GM10847 (cell line): ENCODE measurements around the gene TEAD4.

ENCODE experiments used
- POLR2A ChIP-seq: IDR thresholded peaks from 2 replicates; pipeline ENCODE4 v1.6.1; 2011; ENCODE audit not compliant: insufficient read length; ENCODE audit errors: extremely low read depth

The TEAD4 gene

DNA sequence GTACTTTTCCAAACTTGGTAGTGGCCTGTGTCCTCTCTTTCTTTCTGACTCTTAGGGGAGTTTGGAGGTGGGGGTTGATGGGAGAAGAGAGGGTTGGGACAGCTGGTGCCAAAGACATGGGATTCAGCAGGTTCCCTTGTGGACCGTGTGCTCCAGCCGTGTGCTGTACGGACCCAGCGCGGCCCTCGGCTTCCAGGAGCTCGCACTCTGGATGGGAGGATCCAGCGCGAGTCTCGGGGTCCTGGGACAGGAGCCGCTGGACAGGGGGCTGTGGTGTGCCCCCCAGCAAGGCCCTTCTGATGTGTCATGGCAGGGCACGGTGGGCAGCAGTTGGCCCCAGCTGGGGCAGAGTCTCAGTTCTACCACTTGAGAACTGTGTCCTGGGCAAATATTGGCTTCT lies 73.0 kb downstream of the TEAD4 start:
- TF ChIP-seq POLR2A, result no peak

DNA sequence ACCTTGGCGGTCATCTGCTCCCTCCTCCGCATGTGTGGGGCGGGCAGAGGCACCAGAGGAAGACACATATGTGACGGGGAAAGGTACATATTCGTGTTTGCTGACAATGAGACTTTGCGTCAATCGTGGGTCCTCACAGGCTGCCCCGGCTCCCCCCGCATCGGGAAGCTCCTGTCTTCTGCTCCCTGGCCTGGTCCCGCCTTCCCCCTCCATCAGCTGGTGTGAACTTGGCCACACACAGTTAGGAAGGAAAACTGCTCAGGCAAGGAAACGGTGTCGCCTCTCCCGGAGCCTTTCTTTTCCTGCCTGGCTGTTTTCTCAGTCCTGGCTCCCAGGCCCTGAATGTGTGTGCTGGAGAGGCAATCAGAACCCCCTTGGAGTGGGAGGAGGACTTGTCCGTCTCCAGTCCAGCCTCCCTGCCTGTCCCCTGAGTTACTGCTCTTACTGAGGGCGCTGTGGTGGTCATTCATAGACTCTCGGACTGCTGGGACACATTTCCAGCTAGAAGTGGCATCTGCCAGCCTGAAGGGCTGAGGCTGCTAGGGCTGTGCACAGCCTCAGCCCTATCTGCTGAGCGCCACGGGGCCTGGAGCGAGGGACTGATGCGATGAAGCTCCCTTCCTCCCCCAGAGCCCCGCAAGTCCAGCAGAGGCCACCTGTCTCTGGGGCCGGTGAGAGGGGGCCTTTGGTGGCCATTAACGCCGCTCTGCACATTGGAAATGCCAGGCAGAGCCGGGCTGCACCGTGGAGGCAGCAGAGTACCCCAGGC lies 73.8 kb downstream of the TEAD4 start:
- TF ChIP-seq POLR2A, result no peak

- TF ChIP-seq POLR2A, result no peak
These were observed 74.3 kb downstream of the TEAD4 start for GRCh38 chr12:3033539-3033867.

- TF ChIP-seq POLR2A, result no peak
These were observed 75.0 kb downstream of the TEAD4 start for GRCh38 chr12:3034067-3034750.

- TF ChIP-seq POLR2A, result no peak
These were observed 76.0 kb downstream of the TEAD4 start for GRCh38 chr12:3035171-3035570.

GRCh38 chr12:3035815-3036702 lies 76.9 kb downstream of the TEAD4 start:
- no peak for TF ChIP-seq POLR2A

DNA sequence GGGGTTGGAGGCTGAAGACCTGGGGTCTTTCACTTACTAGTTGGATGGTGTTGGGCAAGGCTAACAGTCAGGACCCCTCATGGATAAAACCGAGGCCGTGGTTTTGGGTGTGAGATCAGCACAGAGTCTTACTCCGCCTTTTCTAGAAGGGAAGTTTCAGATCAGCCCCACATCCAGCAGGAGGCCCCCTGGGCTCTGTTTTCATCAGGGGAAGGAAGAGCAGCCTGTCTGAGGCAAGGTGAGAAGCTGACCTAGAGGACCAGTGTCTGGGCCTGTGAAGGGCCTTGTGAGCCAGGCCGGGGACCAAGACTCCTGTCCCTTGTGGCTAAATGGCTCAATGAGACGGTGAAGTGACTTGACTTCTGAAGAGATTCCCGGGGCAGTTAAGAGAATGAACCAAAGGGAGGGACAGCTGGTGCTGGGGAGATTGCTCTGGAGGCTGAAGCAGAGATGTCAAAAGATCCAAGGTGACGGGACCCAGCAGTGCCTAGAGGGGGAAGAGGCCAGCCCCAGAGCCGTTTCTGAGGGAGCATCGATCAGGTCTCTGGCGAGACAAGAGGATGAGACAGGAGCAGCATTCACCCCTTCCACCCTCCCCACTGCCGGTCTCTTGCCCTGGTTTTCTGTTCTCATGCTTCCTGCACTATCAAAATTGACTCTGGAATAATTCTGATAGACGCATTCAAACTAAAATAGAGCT lies 77.9 kb downstream of the TEAD4 start:
- no peak for TF ChIP-seq POLR2A

GRCh38 chr12:3038166-3038565 lies 79.0 kb downstream of the TEAD4 start:
- no peak for TF ChIP-seq POLR2A

- TF ChIP-seq POLR2A, result no peak
These were observed 79.8 kb downstream of the TEAD4 start for GRCh38 chr12:3038926-3039510.

GRCh38 chr12:3040026-3040656 lies 80.9 kb downstream of the TEAD4 start:
- TF ChIP-seq POLR2A, result no peak

DNA sequence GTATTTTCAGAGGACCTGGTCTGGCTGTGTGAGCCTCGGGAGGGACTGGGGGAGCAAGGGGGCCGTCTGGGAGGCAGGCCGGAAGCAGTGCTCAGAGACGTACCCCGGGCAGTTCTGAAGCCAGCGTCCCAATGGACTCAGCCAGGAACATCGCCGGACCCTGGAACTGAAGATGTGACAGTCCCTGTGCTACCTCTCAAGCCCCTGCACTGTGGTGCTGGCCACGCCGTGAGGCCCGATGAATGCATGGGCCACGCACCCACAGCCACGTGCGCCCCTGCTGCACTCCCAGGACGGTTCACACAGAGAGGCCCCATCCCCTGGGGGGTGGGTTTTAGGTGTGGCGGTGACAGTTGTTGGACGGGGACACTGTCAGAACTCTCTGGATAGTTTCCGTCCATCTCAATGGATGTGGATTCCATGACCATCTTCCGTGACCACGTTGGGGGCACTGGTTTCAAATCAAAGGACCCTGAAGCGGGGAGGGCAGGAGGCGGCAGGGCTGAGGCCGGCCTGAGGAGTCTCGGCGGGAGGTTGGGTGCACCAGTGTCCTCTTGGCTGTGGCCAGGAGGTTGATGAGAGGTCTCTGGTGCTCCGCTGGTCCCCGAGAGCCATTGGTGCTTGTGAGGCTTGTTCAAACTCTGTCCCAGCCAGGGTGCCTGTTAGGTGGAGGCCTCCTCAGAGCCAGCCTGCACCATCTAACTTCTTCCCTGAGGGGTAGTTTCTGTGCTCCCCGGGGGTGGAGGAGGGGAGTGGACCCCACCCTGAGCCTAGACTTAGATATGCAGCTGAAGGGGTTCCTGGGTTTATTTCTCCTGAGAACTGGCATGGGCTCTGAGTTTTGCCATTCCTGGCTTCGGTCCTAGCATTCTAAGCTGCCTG lies 81.7 kb downstream of the TEAD4 start:
- TF ChIP-seq POLR2A, result no peak

- no peak for TF ChIP-seq POLR2A
These were observed 82.5 kb downstream of the TEAD4 start for GRCh38 chr12:3041558-3042164.

GRCh38 chr12:3042394-3042793 lies 83.2 kb downstream of the TEAD4 start:
- TF ChIP-seq POLR2A, result no peak

DNA sequence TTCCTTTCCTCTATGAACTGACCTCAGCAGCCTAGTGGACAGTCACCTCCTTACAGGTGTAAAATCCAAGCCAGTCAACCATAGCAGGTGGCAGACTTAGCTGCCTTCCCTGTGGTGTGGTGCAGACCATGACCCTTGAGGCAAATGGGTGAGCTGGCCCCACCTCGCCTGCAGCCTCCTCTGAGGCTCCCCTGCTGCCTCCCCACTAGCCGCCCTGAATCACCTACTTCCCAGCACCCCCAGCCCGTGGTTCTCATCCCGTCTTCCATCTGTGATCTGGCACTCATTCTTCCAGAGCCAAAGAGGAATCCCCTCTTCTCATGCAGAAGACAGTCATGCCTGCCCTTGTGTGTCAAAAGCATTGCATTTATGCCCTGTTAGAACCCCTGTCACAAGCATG lies 83.6 kb downstream of the TEAD4 start:
- no peak for TF ChIP-seq POLR2A

DNA sequence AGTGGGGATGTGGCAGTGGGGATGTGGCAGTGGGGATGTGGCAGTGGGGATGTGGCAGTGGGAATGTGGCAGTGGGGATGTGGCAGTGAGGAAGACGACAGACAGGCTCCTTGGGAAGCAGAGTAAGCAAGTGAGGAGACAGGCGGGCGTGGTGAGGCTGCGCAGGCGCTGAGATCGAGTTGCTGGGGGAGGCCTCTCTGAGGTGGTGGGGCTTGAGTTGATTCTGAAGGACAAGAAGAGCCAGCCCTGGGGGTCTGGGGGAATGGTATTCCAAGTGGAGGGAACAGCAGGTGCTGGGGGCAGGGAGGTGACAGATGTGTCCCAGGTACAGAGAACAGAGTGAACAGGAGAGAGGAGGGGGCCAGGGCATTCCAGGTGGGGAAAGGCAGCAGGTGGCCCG lies 84.2 kb downstream of the TEAD4 start:
- TF ChIP-seq POLR2A, result no peak
